ENCODE measurements around the gene ATG16L2. TPM values are rescaled to one million over a fixed set of nuclear protein-coding genes. Genes with fewer than 3 reads are reported as not detected.
A peak's percentile ranks its signal among the peaks of the same experiment; 100 is the strongest.
"Not testable (repeated sequence)": the region's sequence is repeated elsewhere in the genome, so short reads cannot be mapped to it uniquely, and the experiment has no call there.

Gene ATG16L2
- total and polyA plus RNA-seq, 8 donors, result 4.5 to 75.7 (median 13.2) TPM

GRCh38 chr11:72826942-72827480, 12.8 kb downstream of the ATG16L2 start:
- DNase-seq (peak in 1 of 6 donors; percentile 46), ATAC-seq (no peak), FAIRE-seq (no peak)
- no peak for TF ChIP-seq CTCF (IDR thresholded peaks at IDR 0.05)
- Histone ChIP-seq H3K4me1 (no peaks in the 10 kb centered on the region), H3K27me3 (no peaks in the 10 kb centered on the region), H3K4me3 (no peak overlapping the region), H3K27ac (no peak overlapping the region), H3K36me3 (no peaks in the 10 kb centered on the region), H3K9me3 (no peaks in the 10 kb centered on the region)
- 85 to 86% methylated on average over 8 of the region's 8 CpGs for WGBS, 2 donors
- intact Hi-C loops (cut with DNase I), result loop anchor here (5.0 to 10.0 kb wide), 3 partner anchors 348 to 418 kb away; no protein-coding TSS in a partner anchor

- not testable (repeated sequence) for H3K27me3 ChIP-seq, FAIRE-seq, H3K4me1 ChIP-seq, DNase-seq, H3K36me3 ChIP-seq, H3K9me3 ChIP-seq, H3K27ac ChIP-seq, H3K4me3 ChIP-seq, ATAC-seq
- intact Hi-C loops (cut with DNase I), result loop anchor here (5.0 to 10.0 kb wide), 3 partner anchors 347 to 417 kb away; no protein-coding TSS in a partner anchor
- 85 to 88% methylated on average over 11 of the region's 11 CpGs for WGBS, 2 donors
Observed at GRCh38 chr11:72827656-72828055, 13.4 kb downstream of the ATG16L2 start.

- peak in 1 of 6 donors; percentile 25 for DNase-seq
- Histone ChIP-seq H3K27ac (no peak overlapping the region), H3K27me3 (no peaks in the 10 kb centered on the region), H3K36me3 (no peaks in the 10 kb centered on the region), H3K9me3 (no peaks in the 10 kb centered on the region), H3K4me1 (no peaks in the 10 kb centered on the region), H3K4me3 (no peak overlapping the region)
- WGBS, 2 donors, result 41 to 47% methylated on average over 11 of the region's 11 CpGs
- intact Hi-C loops (cut with DNase I), result loop anchor here (5.0 to 10.0 kb wide), 3 partner anchors 347 to 417 kb away; no protein-coding TSS in a partner anchor
- no peak for TF ChIP-seq CTCF (IDR thresholded peaks at IDR 0.05)
- no peak for ATAC-seq
- no peak for FAIRE-seq
Observed at GRCh38 chr11:72828081-72828567, 13.9 kb downstream of the ATG16L2 start.

- intact Hi-C loops (cut with DNase I), result loop anchor here (5.0 to 10.0 kb wide), 3 partner anchors 346 to 416 kb away; no protein-coding TSS in a partner anchor
- no peak for FAIRE-seq
- TF ChIP-seq CTCF (IDR thresholded peaks at IDR 0.05), result no peak
- 83 to 86% methylated on average over 7 of the region's 7 CpGs for WGBS, 2 donors
- Histone ChIP-seq H3K4me1 (no peaks in the 10 kb centered on the region), H3K36me3 (no peaks in the 10 kb centered on the region), H3K9me3 (no peaks in the 10 kb centered on the region), H3K4me3 (no peak overlapping the region), H3K27ac (no peak overlapping the region), H3K27me3 (no peaks in the 10 kb centered on the region)
- no peak for ATAC-seq
- DNase-seq, result peak in 1 of 6 donors; percentile 54
Observed at GRCh38 chr11:72828692-72829101, 14.5 kb downstream of the ATG16L2 start.

- intact Hi-C loops (cut with DNase I), result loop anchor here (5.0 to 10.0 kb wide), 3 partner anchors 346 to 416 kb away; no protein-coding TSS in a partner anchor
- no peaks in the 10 kb centered on the region for H3K4me1 ChIP-seq
- H3K36me3 ChIP-seq, result no peaks in the 10 kb centered on the region
- FAIRE-seq (no peak), ATAC-seq (no peak), DNase-seq (peak in 1 of 6 donors; percentile 62)
- H3K9me3 ChIP-seq, result no peaks in the 10 kb centered on the region
- H3K4me3 ChIP-seq, result no peak overlapping the region
- H3K27me3 ChIP-seq, result no peaks in the 10 kb centered on the region
- H3K27ac ChIP-seq, result no peak overlapping the region
- TF ChIP-seq CTCF (IDR thresholded peaks at IDR 0.05), result no peak
- WGBS, 2 donors, result 93 to 95% methylated on average over 13 of the region's 13 CpGs
Observed at GRCh38 chr11:72829178-72829577, 15.0 kb downstream of the ATG16L2 start.
